ENCODE data around the gene EEF2KMT.
"Not testable (repeated sequence)": the region's sequence is repeated elsewhere in the genome, so short reads cannot be mapped to it uniquely, and the experiment has no call there.

- TF ChIP-seq, protein P1, sequence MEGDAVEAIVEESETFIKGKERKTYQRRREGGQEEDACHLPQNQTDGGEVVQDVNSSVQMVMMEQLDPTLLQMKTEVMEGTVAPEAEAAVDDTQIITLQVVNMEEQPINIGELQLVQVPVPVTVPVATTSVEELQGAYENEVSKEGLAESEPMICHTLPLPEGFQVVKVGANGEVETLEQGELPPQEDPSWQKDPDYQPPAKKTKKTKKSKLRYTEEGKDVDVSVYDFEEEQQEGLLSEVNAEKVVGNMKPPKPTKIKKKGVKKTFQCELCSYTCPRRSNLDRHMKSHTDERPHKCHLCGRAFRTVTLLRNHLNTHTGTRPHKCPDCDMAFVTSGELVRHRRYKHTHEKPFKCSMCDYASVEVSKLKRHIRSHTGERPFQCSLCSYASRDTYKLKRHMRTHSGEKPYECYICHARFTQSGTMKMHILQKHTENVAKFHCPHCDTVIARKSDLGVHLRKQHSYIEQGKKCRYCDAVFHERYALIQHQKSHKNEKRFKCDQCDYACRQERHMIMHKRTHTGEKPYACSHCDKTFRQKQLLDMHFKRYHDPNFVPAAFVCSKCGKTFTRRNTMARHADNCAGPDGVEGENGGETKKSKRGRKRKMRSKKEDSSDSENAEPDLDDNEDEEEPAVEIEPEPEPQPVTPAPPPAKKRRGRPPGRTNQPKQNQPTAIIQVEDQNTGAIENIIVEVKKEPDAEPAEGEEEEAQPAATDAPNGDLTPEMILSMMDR (conservative IDR thresholded peaks at IDR 0.05; ENCODE audit: low read length): not testable (repeated sequence)
- not testable (repeated sequence) for TF ChIP-seq EZH2phosphoT487 (IDR thresholded peaks at IDR 0.05; ENCODE audit: borderline replicate concordance)
Observed at GRCh38 chr16:5073771-5074170, 23.8 kb downstream of the EEF2KMT start.
